ENCODE data around the gene STK39.

Gene STK39

DNA sequence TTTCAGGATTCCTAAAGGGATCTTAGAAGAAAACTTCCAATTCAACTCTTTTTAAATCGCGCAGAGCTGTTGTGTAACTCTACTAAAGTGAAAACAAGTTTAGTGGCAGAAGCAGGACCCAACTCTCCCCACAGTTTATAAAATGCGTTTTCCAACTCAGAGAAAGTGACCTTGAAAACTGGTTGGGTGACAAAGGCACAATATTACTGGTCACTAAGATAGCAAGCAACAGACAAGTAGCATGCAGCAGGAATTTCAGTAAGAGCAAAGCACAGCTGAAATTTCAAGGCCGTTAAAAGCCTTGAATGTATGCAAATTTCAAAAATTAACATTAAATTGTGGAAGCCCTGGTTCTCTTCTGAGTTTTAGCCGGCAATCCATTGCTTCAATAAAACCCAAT is 66.9 kb downstream of the STK39 start:
- no peak for DNase-seq (ENCODE audit: low read depth in 2 of 2)

DNA sequence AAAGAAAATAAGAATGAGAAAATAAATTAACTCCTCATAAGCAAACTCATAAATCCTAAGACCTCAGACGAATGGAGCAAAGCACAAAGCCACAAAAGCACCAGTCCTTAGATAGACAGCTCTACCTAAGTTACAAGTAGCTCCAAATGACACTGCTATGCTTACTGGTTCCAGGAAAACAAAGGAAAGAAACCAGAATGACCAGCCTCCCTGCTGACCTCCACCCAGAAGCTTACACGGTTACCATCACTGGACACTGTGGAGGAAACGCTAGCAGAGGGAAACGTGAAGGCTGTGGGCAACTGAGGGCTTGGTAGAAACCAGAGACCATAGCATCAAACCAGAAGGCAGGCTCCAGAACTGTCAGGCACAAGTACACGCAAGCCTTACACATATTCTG is 67.8 kb downstream of the STK39 start:
- TF ChIP-seq, protein P1, sequence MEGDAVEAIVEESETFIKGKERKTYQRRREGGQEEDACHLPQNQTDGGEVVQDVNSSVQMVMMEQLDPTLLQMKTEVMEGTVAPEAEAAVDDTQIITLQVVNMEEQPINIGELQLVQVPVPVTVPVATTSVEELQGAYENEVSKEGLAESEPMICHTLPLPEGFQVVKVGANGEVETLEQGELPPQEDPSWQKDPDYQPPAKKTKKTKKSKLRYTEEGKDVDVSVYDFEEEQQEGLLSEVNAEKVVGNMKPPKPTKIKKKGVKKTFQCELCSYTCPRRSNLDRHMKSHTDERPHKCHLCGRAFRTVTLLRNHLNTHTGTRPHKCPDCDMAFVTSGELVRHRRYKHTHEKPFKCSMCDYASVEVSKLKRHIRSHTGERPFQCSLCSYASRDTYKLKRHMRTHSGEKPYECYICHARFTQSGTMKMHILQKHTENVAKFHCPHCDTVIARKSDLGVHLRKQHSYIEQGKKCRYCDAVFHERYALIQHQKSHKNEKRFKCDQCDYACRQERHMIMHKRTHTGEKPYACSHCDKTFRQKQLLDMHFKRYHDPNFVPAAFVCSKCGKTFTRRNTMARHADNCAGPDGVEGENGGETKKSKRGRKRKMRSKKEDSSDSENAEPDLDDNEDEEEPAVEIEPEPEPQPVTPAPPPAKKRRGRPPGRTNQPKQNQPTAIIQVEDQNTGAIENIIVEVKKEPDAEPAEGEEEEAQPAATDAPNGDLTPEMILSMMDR (IDR thresholded peaks at IDR 0.05; ENCODE audit: low read depth, low read length), result no peak
- no peak overlapping the region for H3K4me3 ChIP-seq (replicated peaks in 1 of 2; ENCODE audit: low read depth in 2 of 2, low read length in 2 of 2)
- no peak for DNase-seq (ENCODE audit: low read depth in 2 of 2)

More for the DNA sequence above, 66.9 kb downstream of the STK39 start:
- TF ChIP-seq, protein P1 (IDR thresholded peaks at IDR 0.05; ENCODE audit: low read depth, low read length), result no peak
- H3K4me3 ChIP-seq (replicated peaks in 1 of 2; ENCODE audit: low read depth in 2 of 2, low read length in 2 of 2), result no peak overlapping the region

DNA sequence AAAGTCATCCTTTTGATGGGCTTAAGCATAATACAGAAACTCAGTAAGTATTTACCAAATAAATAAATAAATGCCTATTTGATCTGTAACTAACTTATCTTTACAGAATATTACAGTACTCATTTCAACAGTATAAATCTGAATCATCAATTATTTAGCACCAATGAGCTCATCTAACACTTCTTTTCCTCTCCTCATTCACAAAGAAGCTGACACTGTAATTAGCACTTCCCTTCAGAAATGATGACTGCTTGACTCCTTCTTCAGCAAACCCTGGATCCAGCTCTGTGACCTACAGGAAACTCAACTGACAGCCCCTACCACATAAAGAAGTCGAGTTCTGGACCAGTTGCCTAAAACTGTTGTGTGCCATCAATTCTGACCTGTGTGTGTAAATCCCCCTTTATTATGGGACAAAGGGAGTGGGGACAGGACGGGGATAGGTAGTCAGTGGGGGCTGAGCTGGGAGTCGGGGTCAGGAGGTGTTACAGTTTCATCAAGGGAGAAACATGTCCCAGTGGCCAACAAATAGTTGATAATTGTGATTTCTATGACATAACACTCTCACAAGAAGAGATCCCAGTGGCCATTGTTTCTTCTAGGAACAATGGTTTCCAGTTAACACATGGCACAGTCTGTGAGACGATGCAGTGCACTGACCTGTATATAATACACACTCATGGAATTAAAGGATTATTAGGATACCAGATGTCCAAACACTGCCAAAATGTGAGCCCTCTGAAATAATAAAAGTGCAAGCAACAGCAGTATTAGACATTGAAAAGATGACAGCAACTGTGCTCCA is 68.7 kb downstream of the STK39 start:
- no peak for DNase-seq (ENCODE audit: low read depth in 2 of 2)
- no peak overlapping the region for H3K4me3 ChIP-seq (replicated peaks in 1 of 2; ENCODE audit: low read depth in 2 of 2, low read length in 2 of 2)
- TF ChIP-seq, protein P1 (IDR thresholded peaks at IDR 0.05; ENCODE audit: low read depth, low read length), result no peak

DNA sequence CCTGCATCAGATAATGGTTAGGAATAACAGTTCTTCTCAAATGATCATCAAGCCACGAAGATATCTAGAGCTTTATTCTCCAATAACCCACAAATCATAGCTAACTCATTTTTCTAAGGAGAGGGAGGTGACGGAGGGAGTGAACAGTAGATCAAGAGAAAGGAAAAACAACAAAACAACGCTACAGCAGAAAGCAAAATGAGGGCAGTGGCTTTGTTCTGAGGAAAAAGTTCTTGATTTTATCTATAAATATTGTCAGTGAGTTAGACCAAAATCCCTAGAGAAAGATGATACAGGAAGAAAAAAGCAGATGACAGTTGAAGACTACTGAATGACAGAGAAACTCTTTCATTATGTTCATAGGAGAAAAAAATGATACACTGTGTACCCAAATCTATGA is 71.0 kb downstream of the STK39 start:
- DNase-seq (ENCODE audit: low read depth in 2 of 2), result no peak
- TF ChIP-seq, protein P1 (IDR thresholded peaks at IDR 0.05; ENCODE audit: low read depth, low read length), result no peak
- H3K4me3 ChIP-seq (replicated peaks in 1 of 2; ENCODE audit: low read depth in 2 of 2, low read length in 2 of 2), result no peak overlapping the region

DNA sequence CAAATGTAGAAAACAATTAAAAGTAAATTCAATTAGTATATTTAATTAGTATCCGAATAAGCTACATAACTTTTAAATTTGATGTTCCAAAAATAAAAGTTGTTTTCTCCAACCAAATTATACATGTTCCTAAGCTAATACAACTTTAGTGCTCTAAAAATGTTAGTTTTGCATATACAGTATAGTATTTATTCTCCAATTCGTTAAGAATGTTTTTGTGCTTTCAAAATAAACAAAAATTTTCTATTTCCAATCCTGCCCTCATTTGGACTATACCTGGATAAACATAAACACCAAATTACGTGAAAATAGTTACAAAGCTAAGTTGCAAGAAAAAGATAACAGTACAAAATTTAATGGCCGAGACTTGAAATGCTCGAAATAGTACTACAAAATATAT is 71.9 kb downstream of the STK39 start:
- H3K4me3 ChIP-seq (replicated peaks in 1 of 2; ENCODE audit: low read depth in 2 of 2, low read length in 2 of 2), result no peak overlapping the region
- TF ChIP-seq, protein P1 (IDR thresholded peaks at IDR 0.05; ENCODE audit: low read depth, low read length), result no peak
- no peak for DNase-seq (ENCODE audit: low read depth in 2 of 2)

DNA sequence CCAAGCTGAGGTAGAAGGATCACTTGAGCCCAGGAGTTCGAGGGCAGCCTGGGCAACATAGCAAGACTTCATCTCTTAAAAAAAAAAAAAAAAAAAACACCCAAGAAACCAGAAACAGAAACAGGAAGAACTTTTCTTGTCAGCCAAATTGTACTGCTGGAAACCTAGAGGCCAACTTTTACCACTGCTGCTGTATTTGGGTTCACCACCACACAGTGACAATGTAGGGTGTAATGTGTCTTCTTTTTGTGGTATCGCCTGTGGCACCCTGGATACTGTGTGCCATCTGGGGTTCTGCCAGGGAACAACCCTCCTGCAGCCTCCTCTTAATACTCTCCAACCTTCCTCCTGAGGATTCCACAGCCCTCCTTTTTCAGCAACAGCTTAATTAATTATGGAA is 72.6 kb downstream of the STK39 start:
- DNase-seq (ENCODE audit: low read depth in 2 of 2), result no peak
- no peak overlapping the region for H3K4me3 ChIP-seq (replicated peaks in 1 of 2; ENCODE audit: low read depth in 2 of 2, low read length in 2 of 2)
- TF ChIP-seq, protein P1 (IDR thresholded peaks at IDR 0.05; ENCODE audit: low read depth, low read length), result no peak

DNA sequence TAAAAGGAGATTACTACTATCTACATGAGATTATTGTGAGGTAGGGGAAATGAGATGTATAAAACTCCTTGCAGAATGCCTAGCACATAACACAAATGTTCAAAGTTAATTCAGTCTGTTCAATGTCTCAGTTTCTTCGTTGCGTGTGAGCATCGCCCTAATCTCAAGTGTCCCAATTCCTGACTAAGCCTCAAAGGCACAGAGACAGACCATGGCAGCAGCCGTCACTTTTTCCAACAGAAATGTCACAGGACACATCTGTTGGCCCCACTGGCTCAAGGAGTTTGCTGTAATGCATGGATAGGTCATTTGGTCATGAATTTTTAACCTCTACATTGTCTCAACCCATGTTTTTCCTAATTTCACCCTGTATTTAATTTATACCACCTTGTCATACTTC is 75.3 kb downstream of the STK39 start:
- TF ChIP-seq, protein P1 (IDR thresholded peaks at IDR 0.05; ENCODE audit: low read depth, low read length), result no peak
- DNase-seq (ENCODE audit: low read depth in 2 of 2), result no peak
- no peak overlapping the region for H3K4me3 ChIP-seq (replicated peaks in 1 of 2; ENCODE audit: low read depth in 2 of 2, low read length in 2 of 2)
